GM23338 (cell line): ENCODE results near the gene SLFN12L.

ENCODE experiments used
- EZH2 ChIP-seq: fragments of 200-600 bp; sonication (generic); IDR thresholded peaks from one replicate; pipeline ENCODE4 v1.8.0; 2017; ENCODE audit warnings: antibody characterized with exemption, mild to moderate bottlenecking, low read depth; ENCODE audit not compliant: unreplicated experiment
- ZNF114 ChIP-seq: fragments of 250-450 bp; sonication (Bioruptor Pico); IDR thresholded peaks from 2 replicates; pipeline ENCODE4 v1.5.0; 2020; ENCODE audit warnings: mild to moderate bottlenecking, moderate library complexity
- TF ChIP-seq, protein P1 (sequence below), 2 experiments: fragments of 200-600 bp in 1 of 2; sonication (generic) in 1 of 2; conservative IDR thresholded peaks; 2 replicates each; pipeline versions ENCODE4 v1.5.1 to v1.6.1; 2016 to 2017; ENCODE audit warnings: antibody characterized with exemption in 2 of 2, low read depth in 2 of 2, mild to moderate bottlenecking in 2 of 2, moderate library complexity in 1 of 2

DNA sequence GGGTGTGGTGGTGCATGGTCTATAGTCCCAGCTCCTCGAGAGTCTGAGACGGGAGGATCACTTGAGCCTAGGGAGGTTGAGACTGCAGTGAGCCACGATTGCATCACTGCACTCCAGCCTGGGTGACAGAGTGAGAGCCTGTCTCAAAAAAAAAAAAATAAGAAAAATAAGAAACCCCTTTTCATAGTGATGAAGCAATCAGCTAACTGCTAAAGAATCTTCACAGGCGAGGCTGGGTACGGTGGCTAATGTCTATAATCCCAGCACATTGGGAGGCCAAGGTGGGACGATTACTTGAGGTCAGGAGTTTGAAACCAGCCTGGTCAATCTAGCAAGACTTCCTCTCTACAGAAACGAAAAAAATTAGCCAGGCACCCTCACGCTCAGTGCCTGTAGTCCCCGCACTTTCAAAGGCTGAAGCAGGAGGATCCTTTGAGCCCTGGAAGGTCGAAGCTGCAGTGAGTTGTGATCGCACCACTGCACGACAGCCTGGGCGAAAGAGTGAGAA lies 760 bp downstream of the SLFN12L start:
- TF ChIP-seq ZNF114 (no peak), EZH2 (no peak)
- TF ChIP-seq, protein P1, sequence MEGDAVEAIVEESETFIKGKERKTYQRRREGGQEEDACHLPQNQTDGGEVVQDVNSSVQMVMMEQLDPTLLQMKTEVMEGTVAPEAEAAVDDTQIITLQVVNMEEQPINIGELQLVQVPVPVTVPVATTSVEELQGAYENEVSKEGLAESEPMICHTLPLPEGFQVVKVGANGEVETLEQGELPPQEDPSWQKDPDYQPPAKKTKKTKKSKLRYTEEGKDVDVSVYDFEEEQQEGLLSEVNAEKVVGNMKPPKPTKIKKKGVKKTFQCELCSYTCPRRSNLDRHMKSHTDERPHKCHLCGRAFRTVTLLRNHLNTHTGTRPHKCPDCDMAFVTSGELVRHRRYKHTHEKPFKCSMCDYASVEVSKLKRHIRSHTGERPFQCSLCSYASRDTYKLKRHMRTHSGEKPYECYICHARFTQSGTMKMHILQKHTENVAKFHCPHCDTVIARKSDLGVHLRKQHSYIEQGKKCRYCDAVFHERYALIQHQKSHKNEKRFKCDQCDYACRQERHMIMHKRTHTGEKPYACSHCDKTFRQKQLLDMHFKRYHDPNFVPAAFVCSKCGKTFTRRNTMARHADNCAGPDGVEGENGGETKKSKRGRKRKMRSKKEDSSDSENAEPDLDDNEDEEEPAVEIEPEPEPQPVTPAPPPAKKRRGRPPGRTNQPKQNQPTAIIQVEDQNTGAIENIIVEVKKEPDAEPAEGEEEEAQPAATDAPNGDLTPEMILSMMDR (conservative IDR thresholded peaks at IDR 0.05; ENCODE audit: low read depth in 2 of 2) = no peak
